CD4-positive, alpha-beta T cell treated with Interleukin-21 for 1 hour (primary cell): Measurements from ENCODE around the gene RAX2.

Experiments used
- DNase-seq: peaks from one replicate; pipeline ENCODE4 v3.0.0-alpha.2; 2020

RAX2 gene

DNA sequence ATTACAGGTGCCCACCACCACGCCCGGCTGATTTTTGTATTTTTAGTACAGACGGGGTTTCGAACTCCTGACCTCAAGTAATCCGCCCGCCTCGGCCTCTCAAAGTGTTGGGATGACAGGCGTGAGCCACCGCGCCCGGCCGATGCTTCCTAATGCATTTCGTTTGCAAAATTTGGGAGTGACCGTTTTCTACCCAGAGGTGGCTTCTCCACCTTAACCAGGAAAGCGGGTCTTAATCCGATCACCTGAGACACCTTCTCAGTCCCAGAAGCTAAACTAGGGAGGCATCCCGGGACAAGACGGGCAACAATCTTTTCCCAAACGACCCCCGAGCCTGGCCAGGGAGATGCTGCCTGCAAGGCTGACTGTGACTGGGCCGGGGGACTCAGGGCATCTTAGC, 29.0 kb upstream of the RAX2 start:
- no peak for DNase-seq

DNA sequence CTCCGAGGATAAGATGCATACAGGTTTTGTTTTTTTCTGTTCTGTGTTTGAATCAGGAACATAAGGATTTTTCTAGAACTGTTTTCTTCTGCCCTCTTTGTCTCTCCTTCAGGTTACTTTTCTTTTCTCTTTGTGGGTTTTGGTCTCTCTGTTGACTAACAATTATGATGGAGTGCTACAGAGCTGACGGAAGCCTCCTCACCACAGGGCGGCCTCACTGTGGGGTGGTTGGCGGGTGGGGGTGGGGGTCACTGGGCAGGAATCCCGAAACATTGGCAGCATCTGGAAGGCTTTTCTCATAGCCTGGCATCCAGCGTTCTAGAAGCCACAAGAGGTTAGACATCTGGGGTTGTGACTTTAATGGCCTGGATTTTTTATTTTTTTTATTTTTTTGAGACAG, 26.1 kb upstream of the RAX2 start:
- DNase-seq: peak; percentile 59

GRCh38 chr19:3796358-3796757, 24.3 kb upstream of the RAX2 start:
- no peak for DNase-seq

GRCh38 chr19:3793799-3794198, 21.8 kb upstream of the RAX2 start:
- no peak for DNase-seq

DNA sequence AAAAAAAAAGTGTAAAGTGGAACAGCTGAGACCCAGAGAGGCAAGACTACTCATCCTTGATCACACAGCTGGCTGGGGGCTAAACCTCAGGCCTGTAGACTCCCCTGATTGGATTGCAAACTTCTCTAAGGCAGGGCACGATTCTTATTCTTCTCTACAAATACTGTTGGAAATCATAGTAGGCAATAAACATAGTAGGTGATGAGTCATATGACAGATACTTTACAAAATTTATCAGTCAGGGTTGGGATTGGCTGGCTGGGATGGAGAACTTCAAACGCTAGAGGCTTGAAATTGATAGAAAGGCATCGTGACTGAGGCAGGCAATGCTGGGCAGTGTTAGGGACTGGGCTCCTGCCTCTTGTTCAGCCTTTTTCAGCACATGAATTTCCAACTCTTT, 20.1 kb upstream of the RAX2 start:
- DNase-seq: no peak

GRCh38 chr19:3790941-3791340, 18.9 kb upstream of the RAX2 start:
- no peak for DNase-seq

DNA sequence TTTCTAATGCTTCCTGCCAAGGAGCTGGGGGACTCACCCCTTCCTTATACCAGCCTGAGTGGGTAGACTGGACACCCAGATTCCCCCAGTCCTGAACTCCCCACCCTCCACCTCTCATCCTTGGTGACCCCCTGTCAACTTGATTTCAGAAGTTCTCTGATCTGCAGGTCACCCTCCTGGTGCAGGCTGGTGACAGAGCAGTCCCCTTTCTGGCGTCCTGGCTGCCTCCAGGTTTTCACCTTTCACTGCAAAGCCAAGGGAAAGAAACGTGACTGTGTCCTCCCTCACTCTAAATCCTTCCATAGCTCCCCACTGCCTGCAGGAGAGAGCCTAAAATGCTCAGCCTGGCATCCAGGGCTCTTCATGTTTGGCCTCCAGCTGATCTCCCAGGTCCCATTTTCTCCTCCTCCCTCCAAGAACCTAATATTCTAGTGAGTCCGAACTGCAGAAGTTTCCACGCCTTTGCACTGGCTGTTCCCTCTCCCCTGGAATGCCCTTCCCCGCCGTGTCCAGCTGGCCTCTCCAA, 18.2 kb upstream of the RAX2 start:
- no peak for DNase-seq

- DNase-seq: peak; percentile 63
Observed at GRCh38 chr19:3788996-3789778, 17.2 kb upstream of the RAX2 start.

GRCh38 chr19:3785938-3786824, 14.2 kb upstream of the RAX2 start, which contains the start of gene MATK:
TSS of gene MATK (minus strand) at chr19:3786381. CDS start at chr19:3785135, 1,246 bp downstream.
- DNase-seq: peak; percentile 28

DNA sequence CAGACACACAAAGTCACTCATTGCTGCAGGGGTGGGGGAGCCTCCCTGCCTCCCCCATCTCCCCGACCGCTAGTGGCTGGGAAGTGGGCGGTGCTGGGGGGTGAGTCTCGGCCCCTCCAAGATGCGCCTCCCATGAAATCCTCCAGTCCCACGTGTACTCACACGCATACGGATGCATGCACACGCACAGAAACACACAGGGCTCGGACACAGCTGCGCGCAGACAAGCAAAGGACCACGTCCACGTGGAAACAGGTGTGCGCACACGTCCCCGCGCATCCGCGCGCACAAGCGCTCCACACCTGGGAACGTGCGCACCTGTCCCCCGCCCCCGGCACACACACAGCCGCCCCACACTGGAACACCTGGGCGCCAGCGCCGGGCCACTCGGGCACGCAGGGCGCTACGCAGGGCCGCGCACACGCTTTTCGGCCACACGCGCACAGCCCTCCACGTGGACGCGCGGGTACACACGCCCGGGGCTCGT, 13.5 kb upstream of the RAX2 start:
- DNase-seq: peak; percentile 23

DNA sequence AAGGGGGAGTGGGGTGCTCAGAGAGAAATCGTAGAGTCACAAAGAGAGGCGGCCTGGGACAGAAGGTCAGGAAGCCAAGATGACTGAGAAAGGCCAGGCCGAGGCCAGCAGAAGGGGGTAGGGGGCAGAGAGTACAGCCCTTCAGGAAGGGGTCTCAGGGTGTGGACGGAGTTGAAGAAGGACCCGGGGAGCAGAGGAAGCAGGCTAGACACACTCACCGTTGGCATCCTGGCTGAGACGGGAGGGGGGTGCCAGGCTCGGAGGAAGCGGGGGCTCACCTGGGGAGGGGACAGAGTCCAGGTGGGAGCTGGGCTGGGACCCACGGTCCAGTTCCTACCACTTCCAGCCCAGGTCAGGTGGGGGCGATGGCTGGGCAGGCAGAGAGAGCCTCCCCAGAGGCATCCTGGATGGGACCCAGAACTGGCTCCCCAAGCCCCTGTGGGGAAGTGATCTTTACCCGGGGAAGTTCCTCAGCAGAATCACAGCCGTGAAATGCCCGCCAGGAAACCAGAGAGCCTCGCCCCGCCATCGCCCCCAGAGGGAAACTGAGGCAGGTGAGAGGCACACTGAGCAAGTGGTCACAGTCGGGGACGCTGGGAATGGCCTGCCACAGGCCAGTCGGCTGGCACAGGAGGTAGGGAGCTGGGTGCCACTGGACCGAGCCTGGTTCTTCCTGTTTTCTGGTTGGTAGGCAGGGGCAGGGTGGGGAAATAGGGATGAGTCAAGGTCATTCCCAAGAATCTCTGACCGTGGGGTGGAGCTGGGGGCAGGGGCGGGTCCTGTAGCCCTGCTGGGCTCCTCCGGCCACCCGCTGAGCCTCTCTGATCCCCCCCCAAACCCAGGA, 12.8 kb upstream of the RAX2 start:
- DNase-seq: no peak

DNA sequence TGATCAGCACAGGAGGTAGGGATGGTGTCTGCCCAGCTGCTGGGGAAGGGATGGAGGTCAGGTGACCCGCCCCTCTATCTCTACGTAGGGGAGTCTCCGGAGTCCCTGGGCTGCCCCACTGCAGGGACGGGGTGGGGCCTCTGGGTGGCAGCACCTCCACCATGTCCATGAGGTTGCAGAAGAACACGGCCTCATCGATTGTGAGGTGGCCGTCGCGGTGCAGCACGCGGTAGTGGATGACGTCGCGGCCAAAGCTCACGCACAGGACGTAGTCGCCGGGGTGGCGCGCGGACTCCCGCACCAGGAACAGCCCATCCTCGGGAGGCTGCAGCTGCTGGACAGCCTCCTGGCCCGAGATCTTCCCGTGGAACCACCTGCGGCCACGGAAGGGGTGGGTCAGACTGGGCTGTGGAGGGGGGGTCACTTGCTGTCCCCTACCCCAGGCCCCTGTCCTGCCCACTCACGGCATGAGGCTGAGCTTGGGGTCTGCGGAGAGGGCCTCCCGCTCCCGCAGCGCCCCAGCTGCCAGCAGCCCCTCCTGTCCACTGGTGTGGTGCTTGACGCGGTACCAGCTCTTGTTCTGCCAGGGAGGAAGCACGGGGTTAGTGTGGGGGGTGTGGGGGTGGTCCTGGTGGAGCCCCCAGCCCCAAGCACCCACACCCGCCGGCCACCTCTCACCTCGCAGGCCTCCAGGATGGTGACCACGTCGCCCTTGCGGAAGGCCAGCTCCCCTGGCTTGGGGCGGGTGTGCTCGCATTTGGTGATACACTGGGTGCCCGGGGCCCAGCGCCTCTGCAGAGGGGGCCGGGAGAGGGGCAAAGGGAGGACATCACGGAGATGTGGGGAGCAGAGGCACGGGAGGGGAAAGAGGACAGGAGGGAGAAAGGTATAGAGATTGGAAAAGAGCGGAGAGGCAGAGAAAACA, 11.9 kb upstream of the RAX2 start:
- DNase-seq: peak; percentile 58

- DNase-seq: no peak
Observed at GRCh38 chr19:3782903-3783302, 10.9 kb upstream of the RAX2 start.

DNA sequence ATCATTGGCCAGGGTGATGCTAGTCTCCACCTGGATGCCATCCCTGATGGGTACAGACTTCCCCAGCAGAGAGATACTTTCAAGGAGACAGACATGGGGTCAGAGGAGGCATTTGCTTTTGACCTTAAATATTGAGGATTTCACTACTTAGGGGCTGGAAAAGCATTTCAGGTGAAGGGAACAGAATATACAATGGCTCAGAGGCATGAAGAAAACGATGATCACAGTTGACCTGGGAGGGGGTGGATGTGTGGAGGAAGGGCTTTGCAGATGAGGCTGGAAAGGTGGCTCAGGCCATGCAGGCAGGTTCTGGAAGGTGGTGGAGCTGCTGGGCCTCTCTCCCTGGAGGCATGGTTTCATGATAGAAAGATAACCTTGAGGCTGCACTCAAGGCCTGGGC, 10.3 kb upstream of the RAX2 start:
- no peak for DNase-seq

DNA sequence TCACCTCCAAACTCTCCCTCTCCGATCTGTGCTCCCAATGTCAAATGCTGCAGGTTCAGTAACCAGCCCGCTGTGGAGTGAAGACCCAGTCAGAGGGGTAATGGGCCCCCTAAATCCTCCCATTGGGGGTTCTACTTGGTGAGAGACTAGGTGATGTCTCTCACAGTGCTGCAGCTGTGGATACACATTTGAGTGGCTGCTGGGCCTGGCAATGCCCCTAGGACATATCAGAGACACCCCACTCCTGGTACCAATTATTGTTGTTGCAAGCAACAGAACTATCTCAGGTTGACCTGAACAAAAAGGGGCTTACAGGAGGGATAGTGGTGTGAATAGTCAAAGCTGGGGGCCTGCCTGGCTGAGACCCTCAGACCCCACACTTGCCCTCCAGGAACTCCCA, 9.6 kb upstream of the RAX2 start:
- DNase-seq: no peak

- no peak for DNase-seq
Observed at GRCh38 chr19:3780786-3781304, 8.8 kb upstream of the RAX2 start.

DNA sequence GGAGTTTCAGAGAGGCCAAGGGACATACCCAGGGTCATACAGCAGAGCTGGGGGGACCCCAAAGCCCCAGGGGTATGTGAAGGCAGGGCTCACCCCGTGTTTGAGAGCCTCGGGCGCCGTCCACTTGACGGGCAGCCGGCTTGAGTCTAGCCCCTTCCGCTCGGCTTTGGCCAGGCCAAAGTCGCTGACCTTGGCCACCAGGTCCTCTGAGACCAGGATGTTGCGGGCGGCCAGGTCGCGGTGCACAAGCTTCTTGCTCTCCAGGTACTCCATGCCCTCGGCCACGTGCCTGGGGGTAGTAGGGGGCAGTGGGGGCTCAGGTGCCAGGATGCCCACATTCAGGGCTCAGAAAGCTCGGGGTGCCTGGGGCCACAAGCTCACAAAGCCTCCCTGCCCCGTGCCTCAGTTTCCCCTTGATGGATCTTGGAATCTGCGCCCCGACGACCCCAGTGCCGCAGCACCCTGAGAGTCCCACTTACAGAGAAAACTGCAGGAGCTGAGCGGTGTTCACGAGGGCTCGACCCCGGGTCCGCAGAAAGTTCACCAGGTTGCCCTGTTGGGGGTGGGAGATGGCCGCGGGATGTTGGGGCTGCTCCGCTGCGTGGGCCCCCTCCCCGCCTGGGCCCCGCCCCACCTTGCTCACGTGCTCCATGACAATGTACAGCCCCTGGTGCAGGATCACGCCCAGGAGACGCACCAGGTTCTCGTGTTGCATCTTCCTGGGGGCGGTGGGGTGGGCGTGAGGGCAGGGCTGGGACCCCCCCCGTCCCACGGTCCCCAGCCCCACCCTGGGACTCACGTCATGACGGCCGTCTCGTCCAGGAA, 7.1 kb upstream of the RAX2 start:
- DNase-seq: no peak

DNA sequence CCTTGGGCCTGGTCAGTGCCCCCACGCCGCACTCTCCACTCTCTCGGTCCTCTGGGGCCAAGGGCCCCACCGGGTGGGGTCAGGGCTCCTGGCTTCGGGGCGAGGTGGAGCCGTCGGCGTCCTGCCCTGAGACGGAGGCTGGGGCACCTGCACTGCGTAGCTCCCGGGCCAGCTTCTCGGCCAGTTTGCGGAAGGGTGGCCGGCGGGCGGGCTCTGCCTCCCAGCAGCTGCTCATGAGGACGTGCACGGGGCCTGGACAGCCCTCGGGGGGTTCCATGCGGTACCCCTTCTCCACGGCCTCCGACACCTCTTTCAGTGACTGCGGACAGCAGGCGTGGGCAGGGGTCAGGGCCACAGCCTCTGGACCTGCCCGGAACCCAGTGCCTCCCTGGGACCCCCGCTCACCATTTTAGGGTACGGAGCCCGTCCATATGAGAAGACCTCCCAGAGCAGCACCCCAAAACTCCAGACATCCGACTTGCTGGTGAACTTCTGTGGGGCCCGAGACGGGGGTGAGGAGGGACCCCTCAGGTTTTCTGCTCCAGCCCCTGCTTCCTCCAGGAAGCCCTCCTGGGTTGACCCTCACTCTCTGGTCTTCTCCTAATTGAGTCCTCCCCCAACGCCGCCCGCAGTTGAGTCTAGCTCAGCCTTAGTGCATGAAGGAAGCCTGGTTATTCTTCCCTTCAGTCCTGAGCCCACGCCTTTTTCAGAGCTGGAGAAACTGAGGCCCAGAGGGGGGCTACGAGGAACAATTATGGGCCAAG, 6.3 kb upstream of the RAX2 start:
- DNase-seq: no peak

GRCh38 chr19:3776479-3777040, 4.5 kb upstream of the RAX2 start:
- DNase-seq: no peak
